ENCODE data around the gene SERPINA5. TPM values are rescaled to one million over a fixed set of nuclear protein-coding genes. Genes with fewer than 3 reads are reported as not detected.

The SERPINA5 gene
- total RNA-seq, 1 experiment from 2014 or later = 0.17 TPM

Other genes with a start within 250 kb of the SERPINA5 start
- not detected in 2 replicates for gene SERPINA2, start 214.7 kb upstream of the SERPINA5 start, total RNA-seq (2014; rRNA removed; shearing (Covaris generic))
- gene SERPINA1, start 192.8 kb upstream of the SERPINA5 start, total RNA-seq (2014; rRNA removed; shearing (Covaris generic)) = 26.1 and 30.8 TPM in 2 replicates
- not detected in 2 replicates for gene SERPINA11, start 128.6 kb upstream of the SERPINA5 start, total RNA-seq (2014; rRNA removed; shearing (Covaris generic))
- 0.11 TPM in 1 of 2 replicates, not detected in the other for gene SERPINA9, start 105.2 kb upstream of the SERPINA5 start, total RNA-seq (2014; rRNA removed; shearing (Covaris generic))
- gene SERPINA12, start 72.0 kb upstream of the SERPINA5 start, total RNA-seq (2014; rRNA removed; shearing (Covaris generic)) = not detected in 2 replicates
- gene SERPINA4, start 20.0 kb upstream of the SERPINA5 start, total RNA-seq (2014; rRNA removed; shearing (Covaris generic)) = not detected in 2 replicates
- gene SERPINA3, start 31.0 kb downstream of the SERPINA5 start, total RNA-seq (2014; rRNA removed; shearing (Covaris generic)) = 1.3 TPM in 1 of 2 replicates, not detected in the other
- 6.2 and 11.0 TPM in 2 replicates for gene GSC, start 188.7 kb downstream of the SERPINA5 start, total RNA-seq (2014; rRNA removed; shearing (Covaris generic))

Data from Daoy (cell line).